Measurements from ENCODE around the gene LYPLA2.

DNA sequence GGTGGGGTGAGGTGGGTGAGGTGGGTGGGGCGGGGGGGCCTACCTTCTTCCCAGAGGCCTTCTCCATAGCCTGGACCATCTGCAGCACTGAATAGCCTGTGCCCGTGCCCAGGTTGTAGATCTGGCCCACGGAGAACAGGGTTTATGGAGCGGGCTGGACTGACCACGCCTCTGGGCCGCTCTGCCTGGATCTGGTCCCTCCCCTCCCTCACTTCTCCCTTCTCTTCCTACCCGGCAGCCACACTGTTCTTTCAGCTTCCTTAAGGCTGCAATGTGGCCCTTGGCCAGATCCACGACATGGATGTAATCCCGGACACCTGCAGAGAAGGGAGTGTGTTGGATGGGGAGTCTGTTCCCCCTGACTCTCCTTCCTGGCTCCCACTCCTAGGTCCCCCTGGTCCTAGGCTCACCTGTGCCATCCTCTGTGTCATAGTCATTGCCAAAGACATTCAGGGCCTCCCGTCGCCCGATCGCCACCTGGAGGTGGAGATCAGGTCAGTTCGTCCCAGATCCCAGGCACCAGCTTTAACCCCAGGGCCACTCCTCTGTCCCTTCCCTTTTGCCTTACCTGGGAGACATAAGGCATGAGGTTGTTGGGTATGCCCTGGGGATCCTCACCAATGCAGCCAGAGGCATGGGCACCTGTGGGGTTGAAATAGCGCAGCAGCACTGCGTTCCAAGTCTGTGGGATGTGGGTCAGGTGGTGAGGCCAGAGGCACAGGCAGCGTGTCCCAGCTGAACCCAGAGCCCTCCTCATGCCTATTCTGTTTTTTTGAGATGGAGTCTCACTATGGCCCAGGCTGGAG lies 5.7 kb downstream of the LYPLA2 start:
- TF ChIP-seq, protein P1, sequence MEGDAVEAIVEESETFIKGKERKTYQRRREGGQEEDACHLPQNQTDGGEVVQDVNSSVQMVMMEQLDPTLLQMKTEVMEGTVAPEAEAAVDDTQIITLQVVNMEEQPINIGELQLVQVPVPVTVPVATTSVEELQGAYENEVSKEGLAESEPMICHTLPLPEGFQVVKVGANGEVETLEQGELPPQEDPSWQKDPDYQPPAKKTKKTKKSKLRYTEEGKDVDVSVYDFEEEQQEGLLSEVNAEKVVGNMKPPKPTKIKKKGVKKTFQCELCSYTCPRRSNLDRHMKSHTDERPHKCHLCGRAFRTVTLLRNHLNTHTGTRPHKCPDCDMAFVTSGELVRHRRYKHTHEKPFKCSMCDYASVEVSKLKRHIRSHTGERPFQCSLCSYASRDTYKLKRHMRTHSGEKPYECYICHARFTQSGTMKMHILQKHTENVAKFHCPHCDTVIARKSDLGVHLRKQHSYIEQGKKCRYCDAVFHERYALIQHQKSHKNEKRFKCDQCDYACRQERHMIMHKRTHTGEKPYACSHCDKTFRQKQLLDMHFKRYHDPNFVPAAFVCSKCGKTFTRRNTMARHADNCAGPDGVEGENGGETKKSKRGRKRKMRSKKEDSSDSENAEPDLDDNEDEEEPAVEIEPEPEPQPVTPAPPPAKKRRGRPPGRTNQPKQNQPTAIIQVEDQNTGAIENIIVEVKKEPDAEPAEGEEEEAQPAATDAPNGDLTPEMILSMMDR (conservative IDR thresholded peaks at IDR 0.05 in 1 of 2, IDR thresholded peaks at IDR 0.05 in 1 of 2; ENCODE audit: extremely low read depth in 1 of 2, insufficient read depth in 1 of 2, low read depth in 1 of 2, low read length in 2 of 2), result peak; percentile 6 to 30
- no peak for TF ChIP-seq EZH2 (IDR thresholded peaks at IDR 0.05; ENCODE audit: borderline replicate concordance, low read length)

Measured in mammary epithelial cell (primary cell).